Measurements from ENCODE around the gene PSMC5.
"Not testable (repeated sequence)": the region's sequence is repeated elsewhere in the genome, so short reads cannot be mapped to it uniquely, and the experiment has no call there.

PSMC5 gene

GRCh38 chr17:63841350-63842172 is 14.3 kb downstream of the PSMC5 start:
- no peak for DNase-seq

GRCh38 chr17:63842173-63842539 is 14.9 kb downstream of the PSMC5 start:
- no peak for DNase-seq

- DNase-seq: peak; percentile 96
Measured at GRCh38 chr17:63842540-63843386, 15.5 kb downstream of the PSMC5 start, which contains the start of gene SMARCD2. TSS of gene SMARCD2 (minus strand) at chr17:63842685. CDS start at chr17:63842674, 11 bp downstream.

- not testable (repeated sequence) for DNase-seq
Measured at GRCh38 chr17:63843387-63843888, 16.2 kb downstream of the PSMC5 start.

- DNase-seq: no peak
Measured at GRCh38 chr17:63843910-63844677, 16.9 kb downstream of the PSMC5 start.

- no peak for DNase-seq
Measured at GRCh38 chr17:63845509-63845908, 18.3 kb downstream of the PSMC5 start.

- no peak for DNase-seq
Measured at GRCh38 chr17:63847525-63848249, 20.5 kb downstream of the PSMC5 start.

GRCh38 chr17:63848834-63849689 is 21.8 kb downstream of the PSMC5 start:
- no peak for DNase-seq

GRCh38 chr17:63850401-63850800 is 23.2 kb downstream of the PSMC5 start:
- no peak for DNase-seq

- DNase-seq: no peak
Measured at GRCh38 chr17:63853260-63853659, 26.0 kb downstream of the PSMC5 start.

- DNase-seq: no peak
Measured at GRCh38 chr17:63854709-63855108, 27.5 kb downstream of the PSMC5 start.

GRCh38 chr17:63855185-63855584 is 28.0 kb downstream of the PSMC5 start:
- DNase-seq: no peak

- not testable (repeated sequence) for DNase-seq
Measured at GRCh38 chr17:63856425-63856824, 29.2 kb downstream of the PSMC5 start.

- no peak for DNase-seq
Measured at GRCh38 chr17:63859257-63859656, 32.0 kb downstream of the PSMC5 start.

- DNase-seq: not testable (repeated sequence)
Measured at GRCh38 chr17:63866625-63867024, 39.4 kb downstream of the PSMC5 start.

- not testable (repeated sequence) for DNase-seq
Measured at GRCh38 chr17:63869491-63870291, 42.5 kb downstream of the PSMC5 start.

GRCh38 chr17:63870292-63870665 is 43.0 kb downstream of the PSMC5 start:
- DNase-seq: not testable (repeated sequence)

- not testable (repeated sequence) for DNase-seq
Measured at GRCh38 chr17:63871646-63872365, 44.6 kb downstream of the PSMC5 start.

- not testable (repeated sequence) for DNase-seq
Measured at GRCh38 chr17:63873577-63873976, 46.3 kb downstream of the PSMC5 start, which contains the start of gene CSH2. TSS of gene CSH2 (minus strand) at chr17:63873677. CDS start at chr17:63873614, 63 bp downstream.
